Progenitor cell of endocrine pancreas (in vitro differentiated cells): ENCODE measurements around the gene TTC28. TPM values are rescaled to one million over a fixed set of nuclear protein-coding genes. Genes with fewer than 3 reads are reported as not detected.

Experiments
- DNase-seq: peaks from one replicate; pipeline ENCODE4 v3.0.0; 2021; ENCODE audit warnings: low spot score; ENCODE audit not compliant: unreplicated experiment
- H3K27ac Mint-ChIP-seq: 2 replicates; pipeline ENCODE4 v1.8.0; 2021; ENCODE audit warnings: mild to moderate bottlenecking, moderate library complexity, mixed read lengths
- H3K27me3 Mint-ChIP-seq: 2 replicates; pipeline ENCODE4 v1.8.0; 2021; ENCODE audit warnings: mixed read lengths
- H3K36me3 Mint-ChIP-seq: 2 replicates; pipeline ENCODE4 v1.8.0; 2022; ENCODE audit warnings: mixed read lengths; ENCODE audit not compliant: insufficient read depth
- H3K4me1 Mint-ChIP-seq: 2 replicates; pipeline ENCODE4 v1.8.0; 2021; ENCODE audit warnings: low read depth, mixed read lengths
- H3K4me3 Mint-ChIP-seq: 2 replicates; pipeline ENCODE4 v1.8.0; 2021; ENCODE audit warnings: low read depth, mild to moderate bottlenecking, moderate library complexity, mixed read lengths
- H3K9me3 Mint-ChIP-seq: 2 replicates; pipeline ENCODE4 v1.8.0; 2021; ENCODE audit warnings: low read depth, mixed read lengths
- CTCF ChIP-seq: fragments of 200-600 bp; sonication (generic); IDR thresholded peaks from one replicate; pipeline ENCODE4 v1.5.0; 2021; ENCODE audit warnings: antibody characterized with exemption, mild to moderate bottlenecking; ENCODE audit not compliant: unreplicated experiment
- total RNA-seq: library from RNA; stranded (reverse); gene quantifications from 2 replicates; pipeline ENCODE4 v1.2.1, GENCODE V29; 2021

The TTC28 gene
- total RNA-seq, 1 donor from 2014 or later: 35.2 TPM

- Mint-ChIP-seq H3K36me3 (peaks cover 3% of the 10 kb centered on the region), H3K27me3 (no peaks in the 10 kb centered on the region), H3K9me3 (peaks cover 4% of the 10 kb centered on the region), H3K4me3 (no peak overlapping the region), H3K27ac (no peak overlapping the region), H3K4me1 (peaks cover 11% of the 10 kb centered on the region)
- TF ChIP-seq CTCF: no peak
- no peak for DNase-seq
Observed at GRCh38 chr22:28269277-28269676, 410.4 kb downstream of the TTC28 start.

GRCh38 chr22:28268850-28269249 is 410.8 kb downstream of the TTC28 start:
- Mint-ChIP-seq H3K4me3 (no peak overlapping the region), H3K27me3 (no peaks in the 10 kb centered on the region), H3K36me3 (peaks cover 3% of the 10 kb centered on the region), H3K9me3 (peaks cover 4% of the 10 kb centered on the region), H3K4me1 (peaks cover 11% of the 10 kb centered on the region), H3K27ac (no peak overlapping the region)
- TF ChIP-seq CTCF: no peak
- DNase-seq: no peak

GRCh38 chr22:28268171-28268570 is 411.5 kb downstream of the TTC28 start:
- no peaks in the 10 kb centered on the region for H3K27me3 Mint-ChIP-seq
- peaks cover 4% of the 10 kb centered on the region for H3K9me3 Mint-ChIP-seq
- no peak for TF ChIP-seq CTCF
- peaks cover 3% of the 10 kb centered on the region for H3K36me3 Mint-ChIP-seq
- DNase-seq: no peak
- H3K27ac Mint-ChIP-seq: no peak overlapping the region
- peaks cover 11% of the 10 kb centered on the region for H3K4me1 Mint-ChIP-seq
- H3K4me3 Mint-ChIP-seq: no peak overlapping the region

GRCh38 chr22:28260619-28261018 is 419.0 kb downstream of the TTC28 start:
- Mint-ChIP-seq H3K4me1 (no peaks in the 10 kb centered on the region), H3K36me3 (no peaks in the 10 kb centered on the region), H3K4me3 (no peak overlapping the region), H3K27ac (no peak overlapping the region), H3K9me3 (no peaks in the 10 kb centered on the region), H3K27me3 (no peaks in the 10 kb centered on the region)
- no peak for TF ChIP-seq CTCF
- DNase-seq: no peak

GRCh38 chr22:28259774-28260312 is 419.8 kb downstream of the TTC28 start:
- Mint-ChIP-seq H3K27ac (no peak overlapping the region), H3K36me3 (no peaks in the 10 kb centered on the region), H3K4me3 (no peak overlapping the region), H3K27me3 (no peaks in the 10 kb centered on the region), H3K4me1 (no peaks in the 10 kb centered on the region), H3K9me3 (no peaks in the 10 kb centered on the region)
- DNase-seq: no peak
- TF ChIP-seq CTCF: no peak
